GM12892 (cell line): ENCODE results near the gene RILPL2. TPM values are rescaled to one million over a fixed set of nuclear protein-coding genes. Genes with fewer than 3 reads are reported as not detected.
"Not testable (repeated sequence)": the region's sequence is repeated elsewhere in the genome, so short reads cannot be mapped to it uniquely, and the experiment has no call there.

Experiments
- DNase-seq: peaks from one replicate; pipeline ENCODE4 v3.0.0; 2011; ENCODE audit not compliant: insufficient read length
- FAIRE-seq: peaks from 2 replicates; lab custom pipeline; 2011; peaks lifted over from hg19 to GRCh38; lab: Jason Lieb, UNC
- POLR2A ChIP-seq: IDR thresholded peaks from 2 replicates; pipeline ENCODE4 v1.6.1; 2011; ENCODE audit warnings: low read depth, low read length, control low read depth
- POLR2AphosphoS5 ChIP-seq: IDR thresholded peaks from 2 replicates; pipeline ENCODE4 v1.6.1; 2011; ENCODE audit warnings: low read depth, low read length, control low read depth
- TAF1 ChIP-seq: IDR thresholded peaks from 2 replicates; pipeline ENCODE4 v1.6.1; 2011; ENCODE audit warnings: low read depth, mild to moderate bottlenecking, control low read depth, low read length, borderline replicate concordance
- polyA plus RNA-seq: library from polyadenylated mRNA; unstranded; fragments of >200 nt; gene quantifications from one replicate; pipeline ENCODE4 v1.2.1, GENCODE V29; 2012; ENCODE audit warnings: missing spikeins, inconsistent platforms; ENCODE audit not compliant: missing spikeins

RILPL2 gene
- 13.6 TPM for polyA plus RNA-seq

DNA sequence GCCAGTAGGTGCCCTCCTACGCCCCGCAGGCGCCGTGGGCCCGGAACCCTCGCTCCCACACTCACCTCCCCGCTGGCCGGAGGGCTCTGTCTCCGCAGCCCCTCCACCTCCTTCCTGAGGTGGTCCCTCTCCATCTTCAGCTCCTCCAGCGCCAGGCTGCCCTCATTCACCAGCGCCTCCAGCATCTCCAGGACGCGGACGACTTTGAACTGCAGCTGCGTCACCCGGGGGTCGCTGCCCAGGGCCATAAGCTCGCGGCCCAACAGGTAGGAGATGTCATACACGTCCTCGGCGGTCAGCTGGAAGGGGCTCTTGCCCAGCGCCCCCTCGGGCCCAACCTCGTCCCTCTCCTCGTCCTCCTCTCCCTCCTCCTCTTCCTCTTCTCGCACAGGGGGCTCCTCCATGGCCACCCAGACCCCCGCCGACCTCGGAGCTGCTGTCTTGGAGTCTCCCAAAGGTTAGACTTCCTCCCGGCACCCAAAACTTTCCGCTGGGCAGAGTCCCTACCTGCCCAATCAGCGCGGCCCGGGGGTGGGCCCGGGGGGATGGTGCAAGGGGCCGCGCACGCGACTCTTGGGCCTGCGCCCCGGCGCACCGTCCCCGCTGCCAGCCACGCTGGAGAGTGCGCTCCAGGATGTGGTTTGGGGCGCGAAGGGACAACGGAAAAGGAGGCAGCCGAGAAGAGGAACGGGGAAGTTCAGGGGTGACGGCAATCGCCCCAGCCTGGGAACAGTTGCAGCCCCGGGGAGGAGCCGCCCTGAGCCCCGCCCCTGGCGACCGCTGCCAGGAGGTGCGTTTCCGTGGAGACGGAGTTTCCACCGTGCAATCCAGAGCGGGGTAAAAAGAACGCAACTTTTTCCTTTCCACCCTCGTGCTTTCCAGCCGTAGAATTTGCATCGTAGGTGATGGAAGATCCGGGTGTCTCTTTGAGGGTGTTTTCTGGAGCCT, at the start of gene RILPL2:
TSS of gene RILPL2 (minus strand) at position 668 of the 948 bp plus-strand sequence. CDS start at position 404, 264 bp downstream.
- peak; percentile 95 for FAIRE-seq
- TF ChIP-seq POLR2A (peak; percentile 71; the same call in 1 of the 2 replicates), POLR2AphosphoS5 (peak; percentile 63; the same call in 1 of the 2 replicates), TAF1 (peak; percentile 16; the same call in 1 of the 2 replicates)
- peak; percentile 88 for DNase-seq

DNA sequence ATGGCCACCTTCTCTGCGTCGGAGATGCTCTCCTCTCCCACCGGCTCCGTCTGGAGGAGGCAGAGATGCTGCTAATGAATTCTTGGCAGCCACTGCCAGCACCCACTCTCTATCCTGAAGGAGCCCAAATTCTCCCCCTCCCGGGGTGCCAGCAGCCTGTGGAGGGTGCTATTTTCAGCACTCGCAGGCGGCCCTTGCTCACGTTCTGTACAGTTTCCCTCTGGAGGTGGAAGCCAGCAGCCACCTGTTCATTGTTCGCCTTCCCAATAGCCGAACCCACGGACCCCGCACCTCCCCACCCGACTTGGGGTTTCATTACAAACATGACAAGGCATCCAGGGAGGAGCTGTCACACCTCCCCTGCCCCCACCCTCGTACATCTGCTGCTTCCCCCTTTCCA, 49.3 kb upstream of the RILPL2 start:
- TF ChIP-seq POLR2A (no peak), POLR2AphosphoS5 (no peak), TAF1 (no peak)
- DNase-seq (no peak), FAIRE-seq (no peak)

DNA sequence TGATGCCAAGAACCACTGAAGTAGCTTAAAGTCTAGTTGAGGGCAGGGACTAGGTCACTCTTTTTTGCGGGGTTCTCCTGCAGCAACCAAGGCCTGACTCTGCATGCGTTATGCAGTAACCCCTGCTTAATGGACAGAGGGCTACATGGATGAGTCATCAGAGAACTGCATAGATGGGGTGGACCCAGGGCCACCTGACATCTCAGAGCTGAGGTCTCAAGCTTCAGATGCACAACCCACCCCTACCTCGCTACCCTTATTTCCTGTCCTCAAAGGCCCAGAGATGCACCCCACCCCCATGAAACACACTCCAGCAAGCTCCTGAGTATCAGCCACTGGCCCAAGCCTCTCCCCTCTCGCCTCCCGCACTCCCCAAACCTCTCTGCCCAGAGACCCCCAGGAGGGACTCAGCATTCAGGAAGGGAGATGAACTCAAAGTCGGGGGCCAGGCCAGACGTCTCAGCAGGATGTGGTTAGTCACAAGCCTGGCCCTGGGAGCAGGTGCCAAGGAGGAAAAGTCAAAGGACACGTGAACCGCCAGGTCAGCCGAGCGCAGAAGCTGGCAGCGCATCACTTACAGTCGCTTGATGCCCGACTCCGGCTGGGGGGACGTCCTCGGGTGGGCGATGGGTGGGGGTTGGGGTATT, 47.2 kb upstream of the RILPL2 start:
- TF ChIP-seq POLR2A: no peak
- no peak for TF ChIP-seq POLR2AphosphoS5
- no peak for TF ChIP-seq TAF1
- DNase-seq (no peak), FAIRE-seq (no peak)

DNA sequence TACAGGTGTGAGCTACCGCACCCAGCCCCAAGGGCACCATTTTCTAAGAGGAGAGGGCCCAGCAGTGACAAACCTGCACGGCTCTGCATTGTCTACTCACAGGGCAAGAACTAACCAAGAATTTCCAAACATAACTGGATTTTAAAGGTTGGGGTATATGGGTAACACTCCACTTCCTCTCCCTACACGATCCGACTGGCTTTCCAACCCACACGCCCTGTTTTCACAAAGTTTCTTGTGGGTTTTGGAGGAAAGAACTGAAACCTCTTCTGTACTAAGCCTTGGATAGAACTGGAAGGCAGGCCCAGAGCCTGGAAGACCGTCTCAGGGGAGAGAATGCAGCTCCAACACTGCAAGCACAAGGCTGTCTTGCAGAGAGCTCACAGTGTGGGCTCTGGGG, 46.4 kb upstream of the RILPL2 start:
- FAIRE-seq: no peak
- TF ChIP-seq POLR2AphosphoS5 (no peak), TAF1 (no peak), POLR2A (no peak)
- DNase-seq: no peak

- not testable (repeated sequence) for DNase-seq, FAIRE-seq
Observed at GRCh38 chr12:123481251-123481650, 44.8 kb upstream of the RILPL2 start.

- no peak for FAIRE-seq
- TF ChIP-seq POLR2A (no peak), TAF1 (no peak), POLR2AphosphoS5 (no peak)
Observed at GRCh38 chr12:123479442-123480180, 43.1 kb upstream of the RILPL2 start.

DNA sequence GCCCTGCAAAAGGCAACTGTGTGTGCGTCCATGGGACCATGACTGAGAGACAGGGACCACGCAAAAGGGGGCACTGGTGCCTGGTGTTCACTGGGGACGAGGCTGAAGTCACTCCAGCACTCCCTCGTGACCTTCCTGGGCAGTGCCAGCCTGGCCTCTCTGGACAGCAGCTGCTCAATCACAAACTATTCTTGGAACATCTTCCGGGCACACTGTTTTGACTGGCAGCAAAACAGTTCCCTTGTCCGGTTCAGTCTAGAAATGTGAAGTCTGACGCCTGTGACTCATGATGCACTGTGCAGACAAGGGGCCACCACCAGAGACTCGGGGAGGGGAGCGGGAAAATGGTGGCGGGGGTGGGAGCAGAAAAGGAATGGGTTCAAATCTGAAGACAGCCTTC, 42.3 kb upstream of the RILPL2 start:
- DNase-seq (no peak), FAIRE-seq (no peak)
- no peak for TF ChIP-seq POLR2AphosphoS5
- no peak for TF ChIP-seq POLR2A
- no peak for TF ChIP-seq TAF1

More at GRCh38 chr12:123479442-123480180, 43.1 kb upstream of the RILPL2 start:
- no peak for DNase-seq

DNA sequence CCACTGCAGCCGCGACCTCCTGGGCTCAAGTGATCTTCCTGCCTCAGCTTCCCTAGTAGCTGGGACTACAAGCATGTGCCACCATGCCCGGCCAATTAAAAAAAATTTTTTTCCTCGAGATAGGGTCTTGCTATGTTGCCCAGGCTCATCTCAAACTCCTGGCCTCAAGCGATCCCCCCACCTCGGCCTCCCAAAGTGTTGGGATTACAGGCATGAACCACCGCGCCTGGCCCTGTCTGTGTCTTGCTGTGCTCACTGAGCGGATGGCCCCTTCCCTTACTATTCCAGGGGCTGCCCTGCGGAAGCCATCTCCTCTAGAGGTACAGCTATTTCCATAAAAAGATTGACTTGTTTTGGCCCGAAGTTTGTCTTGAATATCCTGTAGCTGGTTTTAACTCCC, 41.6 kb upstream of the RILPL2 start:
- DNase-seq: no peak
- no peak for FAIRE-seq
- TF ChIP-seq POLR2AphosphoS5: no peak
- TF ChIP-seq TAF1: no peak
- TF ChIP-seq POLR2A: no peak

DNA sequence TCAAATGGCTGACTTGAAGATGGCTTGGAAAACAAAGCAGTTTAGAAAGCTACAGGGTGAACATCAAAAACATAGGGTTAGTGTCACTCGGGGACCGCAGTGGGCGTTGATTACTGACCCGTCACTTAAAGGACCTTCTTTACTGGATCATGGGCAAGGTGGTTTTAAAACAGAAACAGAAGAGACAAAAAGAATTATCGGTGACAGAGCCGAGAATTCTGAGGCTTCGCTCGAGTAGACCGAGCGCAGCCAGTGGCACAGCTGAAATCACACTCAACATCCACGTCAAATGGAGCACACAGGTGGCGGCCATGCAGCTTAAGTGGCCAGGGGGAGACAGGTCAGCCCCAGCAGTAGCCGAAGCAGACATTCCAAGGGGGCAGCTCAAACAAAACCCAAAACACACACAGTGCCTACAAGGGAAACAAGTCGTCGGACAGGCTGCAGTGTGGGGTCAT, 38.8 kb upstream of the RILPL2 start:
- DNase-seq (no peak), FAIRE-seq (no peak)
- TF ChIP-seq POLR2AphosphoS5 (no peak), TAF1 (no peak), POLR2A (no peak)

GRCh38 chr12:123474485-123475245, 38.2 kb upstream of the RILPL2 start:
- DNase-seq (no peak), FAIRE-seq (peak; percentile 86)
- TF ChIP-seq POLR2AphosphoS5: no peak
- no peak for TF ChIP-seq POLR2A
- TF ChIP-seq TAF1: no peak
